Stimulated activated CD8-positive, alpha-beta memory T cell treated with anti-CD3 and anti-CD28 coated beads, Interleukin-4, amount 100 ng/mL, for 48 hours (primary cell): ENCODE data around the gene ENTPD2.
A peak's percentile ranks its signal among the peaks of the same experiment; 100 is the strongest.

Experiments
- DNase-seq: peaks from one replicate; pipeline ENCODE4 v3.0.0-alpha.2; 2020

The ENTPD2 gene

DNA sequence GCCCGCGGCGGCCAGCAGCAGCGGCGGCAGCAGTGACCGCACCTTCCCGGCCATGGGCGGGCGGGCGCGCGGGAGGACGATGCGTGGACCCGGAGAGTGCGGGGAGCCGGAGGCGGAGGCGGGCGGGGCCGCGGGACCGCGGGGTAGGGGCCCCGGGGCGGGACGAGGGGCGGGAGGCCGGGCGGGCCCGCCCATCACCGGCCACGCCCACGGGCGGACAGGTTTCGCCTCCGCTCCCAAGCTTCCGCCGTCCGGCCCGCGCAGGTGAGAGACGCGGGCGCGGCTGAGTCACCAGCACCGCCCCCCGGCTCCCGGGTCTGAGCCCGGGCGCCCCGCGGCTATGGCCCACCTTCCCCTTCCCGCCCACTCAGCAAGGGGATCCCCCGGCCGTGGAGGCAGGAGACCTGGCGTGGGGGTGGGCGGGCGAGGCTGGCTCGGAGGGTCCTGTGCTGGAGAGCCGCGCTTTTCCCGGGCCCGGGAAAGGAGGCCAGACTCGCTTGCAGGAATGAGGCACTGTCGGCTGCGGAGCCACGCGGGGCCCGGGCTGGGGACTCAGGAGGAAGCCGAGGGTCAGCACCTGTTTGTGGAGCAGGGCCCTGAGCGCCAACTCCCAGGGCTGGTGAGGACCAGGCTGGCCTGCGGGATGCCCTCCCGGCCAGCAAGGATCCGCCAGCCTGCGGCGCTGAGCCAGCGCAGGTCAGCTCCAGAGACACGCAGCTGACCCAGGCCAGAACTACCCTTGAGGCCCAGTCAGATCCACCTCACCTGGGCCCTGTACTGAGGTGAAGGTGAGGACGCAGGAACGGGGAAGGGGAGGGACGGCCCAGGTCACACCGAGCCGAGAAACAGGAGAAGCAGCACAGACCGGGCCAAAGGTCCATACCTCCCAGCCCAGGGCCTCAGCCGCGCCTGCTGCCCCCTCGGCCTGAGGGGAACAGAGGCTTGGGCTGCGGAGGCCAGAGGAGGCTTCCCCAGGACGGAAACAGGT is at the start of gene ENTPD2:
TSS of gene ENTPD2 (minus strand) at position 118 of the 988 bp plus-strand sequence. CDS start at position 54, 64 bp downstream.
- peak; percentile 62 for DNase-seq

DNA sequence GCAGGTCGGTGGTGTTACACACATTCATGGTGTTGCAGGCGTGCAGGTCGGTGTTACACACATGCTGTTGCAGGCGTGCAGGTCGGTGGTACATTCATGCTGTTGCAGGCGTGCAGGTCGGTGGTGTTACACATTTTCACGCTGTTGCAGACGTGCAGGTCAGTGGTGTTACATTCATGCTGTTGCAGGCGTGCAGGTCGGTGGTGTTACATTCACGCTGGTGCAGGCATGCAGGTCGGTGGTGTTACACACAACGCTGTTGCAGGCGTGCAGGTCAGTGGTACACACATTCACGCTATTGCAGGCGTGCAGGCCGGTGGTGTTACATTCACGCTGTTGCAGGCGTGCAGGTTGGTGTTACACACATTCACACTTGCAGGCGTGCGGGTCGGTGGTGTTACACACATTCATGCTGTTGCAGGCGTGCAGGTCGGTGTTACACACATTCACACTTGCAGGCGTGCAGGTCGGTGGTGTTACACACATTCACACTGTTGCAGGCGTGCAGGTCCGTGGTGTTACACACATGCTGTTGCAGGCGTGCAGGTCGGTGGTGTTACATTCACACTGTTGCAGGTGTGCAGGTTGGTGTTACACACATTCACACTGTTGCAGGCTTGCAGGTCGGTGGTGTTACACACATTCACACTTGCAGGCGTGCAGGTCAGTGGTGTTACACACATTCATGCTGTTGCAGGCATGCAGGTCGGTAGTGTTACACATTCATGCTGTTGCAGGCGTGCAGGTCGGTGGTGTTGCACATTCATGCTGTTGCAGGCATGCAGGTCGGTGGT is 49.5 kb upstream of the ENTPD2 start:
- DNase-seq, result no peak

DNA sequence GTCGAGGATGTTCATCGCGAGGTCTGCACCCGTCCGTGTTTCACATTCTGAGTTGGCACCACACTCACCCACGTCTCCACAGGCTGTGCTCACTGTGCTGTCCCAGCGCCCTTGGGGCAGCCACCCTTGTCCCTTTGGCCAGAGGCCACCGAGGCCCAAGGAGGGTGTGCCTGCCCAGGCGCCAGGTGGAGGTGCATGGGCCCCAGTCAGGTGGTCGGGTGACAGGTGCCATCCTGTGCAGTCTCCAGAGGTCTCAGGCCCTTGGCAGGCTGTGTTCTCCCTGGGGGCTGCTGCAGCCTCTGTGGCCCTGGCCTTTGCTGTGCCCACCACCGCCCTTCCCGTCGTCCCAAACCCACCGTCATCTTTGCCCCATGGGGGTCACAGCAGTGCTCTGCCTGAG is 45.4 kb upstream of the ENTPD2 start:
- DNase-seq, result no peak

DNA sequence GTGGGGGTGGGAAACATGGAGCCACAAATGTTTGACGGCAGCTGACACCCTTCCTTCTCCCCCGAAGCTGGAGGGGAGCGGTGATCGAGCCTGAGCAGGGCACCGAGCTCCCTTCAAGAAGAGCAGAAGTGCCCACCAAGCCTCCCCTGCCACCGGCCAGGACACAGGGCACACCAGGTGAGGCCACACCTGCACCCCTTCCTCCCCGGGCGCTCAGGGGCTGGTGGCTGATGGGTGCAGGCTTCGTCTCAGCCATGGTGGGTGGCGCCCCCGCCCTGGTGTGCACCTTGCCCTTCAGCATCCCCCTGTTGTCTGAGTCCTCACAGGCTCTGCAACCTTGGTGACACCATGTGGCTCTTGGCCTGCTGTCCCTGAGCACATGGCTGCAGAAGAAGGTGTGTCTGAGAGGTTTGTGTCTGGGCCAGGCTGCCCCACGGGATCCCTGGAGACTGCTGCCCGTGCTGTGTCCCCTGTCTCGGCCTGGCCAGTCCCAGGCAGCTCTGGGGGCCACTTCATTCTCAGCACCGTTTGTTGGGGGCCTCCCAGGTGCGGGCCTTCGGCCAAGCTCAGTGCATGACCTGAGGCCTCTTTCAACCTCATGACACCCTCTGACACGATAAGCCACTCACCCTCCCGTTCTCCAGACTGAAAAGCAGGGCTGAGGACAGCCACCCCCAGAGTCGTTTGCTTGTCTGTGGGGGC is 44.1 kb upstream of the ENTPD2 start:
- DNase-seq, result no peak

DNA sequence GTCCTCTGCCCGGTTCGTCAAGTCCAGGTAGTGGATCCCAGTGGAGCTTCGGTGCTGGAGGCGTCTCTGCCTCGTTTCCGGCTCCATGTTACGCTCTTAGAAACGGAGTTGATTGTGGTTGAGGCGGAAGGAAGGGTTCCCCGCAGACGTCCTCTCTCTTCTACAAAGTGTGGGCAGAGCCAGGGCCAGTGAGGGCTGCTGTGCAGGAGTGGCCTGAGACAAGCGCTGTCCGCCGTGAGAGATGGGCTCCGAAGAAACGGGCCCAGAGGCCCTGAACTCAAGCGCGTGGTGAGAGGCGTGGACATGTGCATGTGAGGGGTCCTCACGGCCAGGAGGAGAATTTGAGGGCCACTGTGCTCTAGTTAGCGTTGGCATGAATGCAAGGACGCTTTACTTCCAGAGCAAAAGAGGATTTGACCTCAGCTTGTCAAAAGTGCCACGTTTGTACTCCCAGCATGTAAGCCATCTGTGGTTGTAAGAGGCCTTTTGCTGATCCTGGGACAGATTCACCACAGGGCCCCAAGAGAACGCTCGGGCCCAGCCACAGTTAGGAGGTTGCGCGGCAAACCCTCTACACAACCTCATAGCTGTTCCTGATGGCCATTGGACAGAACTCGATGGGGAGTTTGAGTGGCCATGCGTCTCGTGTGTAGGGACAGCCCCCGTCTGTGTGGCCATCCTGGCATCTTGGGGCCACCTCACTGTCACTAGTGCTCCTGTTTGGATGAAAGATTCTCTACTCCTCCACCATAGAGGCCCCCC is 43.1 kb upstream of the ENTPD2 start:
- no peak for DNase-seq

DNA sequence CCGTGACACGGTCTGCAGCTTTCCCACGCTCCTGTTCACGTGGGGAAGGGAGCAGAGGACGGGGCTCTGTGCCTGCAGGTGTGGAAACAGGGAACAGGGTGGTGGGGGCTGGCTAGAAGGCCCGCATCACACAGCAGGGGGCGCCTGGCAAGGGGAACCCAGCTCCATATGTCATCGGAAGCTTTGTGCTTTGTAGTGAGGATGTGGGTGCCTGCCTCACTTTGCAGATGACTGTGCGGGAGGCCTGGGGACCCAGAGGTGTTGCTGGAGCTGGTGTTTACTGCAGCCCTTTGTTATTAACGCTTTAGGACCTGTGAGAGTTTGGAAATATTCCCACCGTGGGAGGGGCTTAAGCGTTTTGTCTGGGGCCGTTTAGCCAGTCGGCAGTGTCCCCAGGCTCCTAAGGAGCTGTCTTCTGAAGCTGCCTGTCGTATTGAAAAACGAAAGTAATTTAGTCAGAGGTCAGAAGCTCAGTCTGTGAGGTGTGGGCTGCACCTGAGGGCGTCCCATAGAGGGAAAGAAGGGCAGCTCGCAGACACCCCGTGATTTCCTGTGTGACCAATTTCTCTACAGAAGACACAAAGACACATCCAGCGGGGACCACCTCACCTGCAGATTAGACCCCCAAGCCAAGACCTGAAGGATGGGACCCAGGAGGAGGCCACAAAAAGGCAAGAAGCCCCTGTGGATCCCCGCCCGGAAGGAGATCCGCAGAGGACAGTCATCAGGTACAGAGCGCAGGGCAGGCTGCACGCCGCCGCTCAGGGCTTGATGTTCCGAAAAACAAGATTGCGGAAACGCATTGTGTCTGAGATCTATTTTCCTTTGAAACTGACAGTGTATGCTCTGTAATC is 42.0 kb upstream of the ENTPD2 start:
- peak; percentile 88 for DNase-seq

DNA sequence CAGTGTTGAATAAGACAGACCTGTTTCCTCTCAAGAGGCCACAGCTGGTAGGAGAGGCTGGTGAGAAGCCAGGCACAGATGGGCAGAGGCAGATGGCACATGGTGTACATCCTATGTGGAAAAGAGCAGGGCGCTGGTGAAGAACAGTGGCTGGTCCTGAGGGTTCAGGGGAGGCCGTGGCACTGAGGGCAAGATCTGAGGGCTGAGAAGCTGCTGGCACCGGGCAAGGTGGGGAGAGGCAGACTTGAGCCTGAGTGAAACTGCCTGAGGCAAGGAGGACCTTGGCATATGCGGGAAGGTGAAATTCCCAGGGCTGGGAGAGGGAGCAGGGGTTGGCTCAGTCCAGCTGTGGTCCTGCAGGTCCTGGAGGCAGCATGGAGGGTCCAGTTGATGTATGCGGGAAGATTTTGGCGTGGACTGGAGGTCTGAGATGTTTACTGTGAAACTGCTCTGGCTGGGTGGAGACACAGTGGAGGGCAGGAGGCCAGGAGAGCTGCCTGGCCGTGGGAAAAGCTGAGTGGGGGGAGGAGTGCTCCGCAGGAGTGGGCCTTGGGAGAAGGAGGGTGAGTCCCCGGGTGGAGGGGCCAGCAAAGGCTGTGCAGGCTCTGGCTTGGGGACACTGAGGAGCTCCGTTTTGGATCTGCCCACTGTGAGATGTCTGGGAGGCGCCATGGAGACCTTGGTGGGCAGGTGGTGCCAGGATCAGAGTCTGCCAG is 35.5 kb upstream of the ENTPD2 start:
- no peak for DNase-seq

DNA sequence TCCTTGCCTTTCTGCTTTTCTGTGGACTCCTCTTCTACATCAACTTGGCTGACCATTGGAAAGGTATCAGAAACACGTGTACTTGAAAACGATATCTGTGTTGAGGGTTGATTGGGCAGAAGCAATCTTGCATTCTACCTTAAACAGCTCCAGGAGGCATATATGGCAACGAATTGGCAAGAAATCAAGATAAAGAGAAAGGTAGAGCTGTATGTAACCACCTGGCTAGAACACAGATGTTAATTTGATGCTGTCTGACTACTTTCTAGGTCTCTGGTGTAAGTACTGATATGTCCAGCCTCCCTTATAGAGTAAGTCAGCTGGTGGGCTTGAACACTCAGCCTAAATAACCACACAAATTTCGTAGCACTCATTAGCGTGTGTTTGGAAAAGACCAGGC is 34.3 kb upstream of the ENTPD2 start:
- no peak for DNase-seq

DNA sequence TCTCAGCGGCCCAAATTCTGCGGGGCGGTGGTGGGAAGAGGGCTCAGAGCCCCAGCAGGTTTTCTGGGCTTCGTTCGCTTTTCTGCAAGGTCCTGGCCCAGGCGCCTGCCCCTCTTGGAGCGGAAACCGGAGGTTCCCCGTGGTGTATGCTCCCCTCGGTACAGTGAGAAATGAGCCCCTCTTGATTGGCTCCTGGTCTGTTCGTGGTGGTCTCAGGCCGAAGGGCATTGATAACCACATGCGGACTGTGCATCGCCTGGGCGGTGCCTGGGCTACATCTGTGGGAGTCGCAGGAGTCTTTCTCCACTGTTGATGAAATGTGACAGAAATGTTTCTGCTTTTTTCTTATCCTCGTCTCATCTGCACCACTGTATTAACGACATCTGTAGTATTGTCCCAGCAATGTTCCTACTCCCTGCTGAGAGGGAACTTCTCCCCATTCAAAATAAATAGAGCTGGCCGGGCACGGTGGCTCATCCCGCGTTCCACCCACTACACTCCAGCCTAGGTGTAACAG is 33.6 kb upstream of the ENTPD2 start:
- DNase-seq, result peak; percentile 60

DNA sequence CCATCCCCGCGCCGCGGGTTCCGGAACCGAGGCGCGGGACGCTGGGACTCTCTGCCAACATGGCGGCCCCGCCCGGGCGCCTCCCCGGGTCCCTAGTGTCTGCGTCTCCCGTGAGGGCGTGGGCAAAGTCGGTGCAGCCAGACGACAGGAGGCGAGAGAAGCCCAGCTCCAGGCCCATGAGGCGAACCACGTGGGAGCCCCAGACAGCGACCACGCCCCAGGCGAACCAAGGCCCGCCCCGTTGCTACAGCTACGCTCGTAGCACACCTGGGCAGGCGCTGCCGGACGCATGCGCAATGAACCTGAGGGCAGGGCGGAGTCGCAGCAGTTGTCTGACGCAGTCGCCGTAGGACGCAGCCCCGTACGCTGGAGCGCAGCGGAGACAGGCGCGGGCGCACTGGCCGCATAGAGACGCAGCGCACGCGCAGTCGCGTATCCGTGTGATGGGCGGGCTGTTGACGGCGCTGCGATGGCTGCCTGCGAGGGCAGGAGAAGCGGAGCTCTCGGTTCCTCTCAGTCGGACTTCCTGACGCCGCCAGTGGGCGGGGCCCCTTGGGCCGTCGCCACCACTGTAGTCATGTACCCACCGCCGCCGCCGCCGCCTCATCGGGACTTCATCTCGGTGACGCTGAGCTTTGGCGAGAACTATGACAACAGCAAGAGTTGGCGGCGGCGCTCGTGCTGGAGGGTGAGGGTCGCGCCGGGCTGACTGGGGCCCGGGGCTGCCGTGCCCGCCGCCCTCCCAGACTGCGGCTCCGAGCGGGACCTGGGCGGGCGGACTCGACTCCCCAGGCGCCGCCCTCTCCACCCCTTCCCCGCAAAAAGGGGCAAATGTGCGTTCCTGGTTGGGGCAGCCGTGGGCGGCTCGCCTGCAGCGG is 32.9 kb upstream of the ENTPD2 start, which contains the start of gene MAN1B1:
TSS of gene MAN1B1 (plus strand) at position 455 of the 878 bp plus-strand sequence. CDS start at position 470, 15 bp downstream.
- peak; percentile 99 for DNase-seq

DNA sequence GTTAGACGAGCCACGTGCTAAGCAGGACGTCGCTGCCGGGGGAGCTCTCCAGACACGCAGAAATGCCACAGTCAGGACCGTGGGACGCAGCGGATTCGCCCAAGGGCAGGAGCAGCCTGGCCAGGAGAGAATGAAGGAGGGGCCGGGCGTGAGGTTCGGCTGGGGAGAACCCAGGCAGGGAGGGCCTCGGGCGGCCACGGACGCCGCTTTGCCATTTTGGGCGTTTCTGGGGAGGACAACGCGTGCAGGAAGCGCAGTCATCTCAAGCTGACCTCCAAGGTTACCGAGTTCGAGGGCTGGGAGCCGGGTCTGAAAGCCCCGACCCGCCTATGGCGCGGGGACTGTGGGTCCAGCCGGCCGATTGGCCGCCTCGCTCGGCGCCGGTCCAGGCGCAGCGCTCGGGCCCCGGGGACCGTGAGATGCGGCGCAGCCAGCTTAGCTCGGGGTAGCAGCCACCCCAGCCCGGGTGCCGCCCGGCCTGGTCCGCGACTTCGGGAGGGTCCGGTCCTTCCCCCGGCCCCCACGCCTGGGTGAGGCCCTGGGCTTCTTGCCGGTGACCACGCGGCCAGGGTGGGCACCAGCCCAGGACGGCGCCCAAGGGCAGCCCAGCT is 32.2 kb upstream of the ENTPD2 start:
- peak; percentile 64 for DNase-seq

DNA sequence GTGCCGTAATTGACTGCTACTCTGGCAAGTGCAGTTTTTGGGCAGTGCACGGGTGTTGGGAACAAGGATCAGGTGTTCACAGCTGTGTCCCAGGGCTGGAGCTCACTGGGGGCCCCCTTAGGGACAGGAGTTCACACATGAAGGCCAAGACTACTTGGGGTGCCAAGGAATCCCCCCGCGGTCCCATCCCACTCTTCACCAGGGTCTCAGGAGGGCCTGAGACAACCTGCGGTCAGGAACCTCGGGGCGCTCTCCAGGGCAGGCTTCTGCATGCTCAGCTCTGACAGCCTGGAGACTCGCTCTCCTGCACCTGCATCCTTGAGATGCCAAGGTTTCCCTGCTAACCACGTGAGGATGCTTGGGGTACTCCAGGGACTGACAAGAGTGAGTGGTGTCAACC is 30.7 kb upstream of the ENTPD2 start:
- DNase-seq, result no peak

DNA sequence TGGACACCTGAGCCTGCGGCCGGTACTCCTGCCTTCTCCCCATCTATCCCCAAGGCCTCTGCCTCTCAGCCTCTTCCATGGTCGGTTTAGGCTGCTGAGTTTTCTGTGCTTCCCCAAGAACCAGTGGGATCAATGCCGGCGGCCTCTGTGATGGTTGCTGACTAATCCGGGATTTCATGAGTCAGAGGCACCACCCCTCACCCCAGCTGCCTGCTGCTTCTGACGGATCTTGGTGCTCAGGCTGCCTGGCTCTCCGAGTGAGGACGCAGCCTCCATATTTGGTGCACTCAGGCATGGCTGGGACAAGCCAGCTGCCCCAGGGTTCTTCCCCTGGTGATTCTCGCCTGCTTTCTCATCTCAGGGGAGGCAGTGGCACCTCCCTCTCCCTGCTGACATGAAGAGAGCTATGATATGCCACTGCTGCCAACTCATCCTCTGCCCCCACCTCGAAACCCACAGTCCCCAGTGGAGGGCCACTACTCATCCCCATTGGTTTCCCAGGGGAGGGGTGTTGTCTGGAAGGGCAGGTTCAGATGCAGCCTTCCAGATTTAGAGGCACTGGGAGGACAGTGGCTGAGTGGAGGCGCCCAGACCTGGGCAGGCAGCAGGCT is 29.6 kb upstream of the ENTPD2 start:
- peak; percentile 55 for DNase-seq

DNA sequence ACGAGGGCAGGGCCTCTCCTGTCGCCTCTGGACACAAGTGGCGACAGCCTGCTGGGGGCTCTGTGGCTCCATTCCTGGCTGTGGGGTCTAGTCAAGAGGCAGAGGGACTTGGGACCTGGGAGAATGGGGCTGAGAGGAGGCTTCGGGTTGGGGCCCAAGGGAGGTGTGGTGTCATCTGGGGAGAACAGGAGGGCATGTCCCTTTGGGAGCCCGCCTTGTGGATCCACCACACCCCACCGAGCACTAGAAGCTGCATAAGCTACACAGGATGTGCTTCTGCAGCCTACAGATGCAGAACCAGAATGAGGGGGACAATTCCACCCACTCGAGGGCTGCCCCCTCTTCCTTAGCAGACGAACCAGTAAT is 29.0 kb upstream of the ENTPD2 start:
- no peak for DNase-seq

DNA sequence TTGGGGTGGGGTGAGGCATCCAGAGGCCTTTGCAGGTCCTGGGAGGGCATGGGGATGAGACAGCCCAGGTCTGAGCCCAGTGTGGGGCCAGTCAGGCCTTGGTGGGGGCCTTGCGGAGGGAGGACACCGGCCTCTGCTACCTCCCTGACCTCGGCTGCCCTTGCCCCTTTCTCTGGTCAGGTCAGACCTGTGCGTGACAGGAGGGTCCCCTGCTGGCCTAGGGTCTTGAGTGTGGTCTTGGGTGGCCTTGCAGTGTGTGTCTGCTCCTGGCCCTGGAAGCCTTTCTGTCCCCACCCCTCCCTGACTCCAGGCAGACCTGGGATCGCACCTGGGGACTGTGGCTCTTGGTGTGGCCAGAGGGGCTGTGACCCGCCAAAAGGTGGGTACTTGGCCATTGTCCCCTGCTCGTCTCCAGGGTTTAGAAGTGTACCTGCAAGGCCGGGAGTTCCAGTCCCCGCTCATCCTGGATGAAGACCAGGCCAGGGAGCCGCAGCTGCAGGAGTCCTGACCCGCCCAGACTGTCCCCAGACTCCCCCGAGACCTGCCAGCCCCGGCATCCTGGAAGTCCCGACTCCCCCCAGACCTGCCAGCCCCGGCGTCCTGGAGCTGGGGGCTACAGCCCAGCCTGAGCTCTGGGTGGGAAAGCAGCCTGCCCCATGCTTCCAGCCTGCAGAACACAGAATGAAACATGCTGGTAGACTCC is 28.5 kb upstream of the ENTPD2 start:
- DNase-seq, result no peak

DNA sequence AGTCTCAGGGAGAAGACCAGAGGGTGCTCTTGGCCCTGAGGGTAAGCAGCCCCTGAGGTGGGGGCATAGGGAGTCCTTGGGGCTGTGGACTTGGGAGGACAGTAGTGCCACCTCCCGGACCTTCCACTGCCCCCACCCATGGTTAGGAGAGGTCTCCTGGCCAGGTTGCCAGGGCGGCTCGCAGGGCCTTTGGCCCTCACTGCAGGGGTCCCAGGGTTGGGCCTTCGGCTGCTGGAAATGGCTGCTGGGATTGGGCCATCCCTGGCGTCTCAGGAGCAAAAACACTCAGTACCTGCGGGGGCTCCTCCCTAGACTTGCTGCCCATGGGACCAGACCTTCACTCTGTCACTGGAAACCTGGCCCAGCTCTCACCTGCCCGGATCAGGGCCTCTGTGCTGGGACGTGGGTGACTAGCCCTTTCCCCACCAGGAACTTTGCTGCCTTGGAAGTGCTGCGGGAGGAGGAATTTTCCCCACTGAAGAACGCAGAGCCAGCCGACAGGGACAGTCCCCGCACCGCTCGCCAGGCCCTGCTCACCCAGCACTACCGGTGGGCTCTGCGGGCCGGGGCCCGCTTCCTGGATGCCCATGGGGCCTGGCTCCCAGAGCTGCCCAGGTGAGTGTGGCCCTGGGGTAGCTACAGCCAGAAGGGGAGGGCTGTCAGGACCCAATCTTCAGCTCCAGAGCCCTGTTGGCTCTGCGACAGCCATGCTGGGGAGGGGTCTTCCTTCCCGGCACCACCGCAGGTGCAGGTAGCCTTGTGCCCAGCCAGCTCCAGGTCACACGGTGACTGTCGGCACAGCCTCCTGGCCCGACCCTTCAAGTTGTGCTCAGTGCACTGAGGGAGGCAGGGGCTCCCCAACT is 26.6 kb upstream of the ENTPD2 start:
- DNase-seq, result no peak

DNA sequence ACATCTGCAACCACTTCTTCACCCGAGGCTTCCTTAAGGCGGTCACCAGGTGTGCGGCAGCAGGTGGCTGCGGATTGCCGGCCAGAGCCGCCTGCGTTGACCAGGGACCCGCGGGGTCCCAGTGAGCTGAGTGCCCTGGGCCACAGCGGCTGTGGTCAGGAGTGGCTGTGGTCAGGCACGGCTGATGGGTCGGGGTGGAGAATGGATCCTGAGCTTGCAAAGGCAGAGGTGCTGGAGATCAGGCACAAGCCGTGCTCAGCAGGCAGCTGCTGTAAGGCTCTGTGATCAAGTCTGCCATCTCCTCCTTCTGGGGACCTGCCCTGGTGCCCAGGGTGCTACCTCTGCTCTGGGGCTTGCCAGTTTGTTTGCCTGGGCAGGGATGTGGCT is 25.5 kb upstream of the ENTPD2 start:
- DNase-seq, result no peak
